Endothelial cell (in vitro differentiated cells): ENCODE measurements around the gene ZNF598. TPM values are rescaled to one million over a fixed set of nuclear protein-coding genes. Genes with fewer than 3 reads are reported as not detected.

Experiments
- DNase-seq: peaks from one replicate; pipeline ENCODE4 v3.0.0; 2021; ENCODE audit warnings: low spot score
- H3K27ac Mint-ChIP-seq: one replicate; pipeline ENCODE4 v1.8.0; 2021; ENCODE audit warnings: mixed read lengths, inconsistent platforms; ENCODE audit not compliant: unreplicated experiment
- H3K27me3 Mint-ChIP-seq: one replicate; pipeline ENCODE4 v1.8.0; 2021; ENCODE audit warnings: mild to moderate bottlenecking, moderate library complexity, mixed read lengths, inconsistent platforms; ENCODE audit not compliant: unreplicated experiment
- H3K36me3 Mint-ChIP-seq: one replicate; pipeline ENCODE4 v1.8.0; 2021; ENCODE audit warnings: mild to moderate bottlenecking, low read depth, mixed read lengths, inconsistent platforms; ENCODE audit not compliant: unreplicated experiment
- H3K4me1 Mint-ChIP-seq: one replicate; pipeline ENCODE4 v1.8.0; 2021; ENCODE audit warnings: mild to moderate bottlenecking, mixed read lengths, inconsistent platforms; ENCODE audit not compliant: unreplicated experiment
- H3K4me3 Mint-ChIP-seq: one replicate; pipeline ENCODE4 v1.8.0; 2021; ENCODE audit warnings: mild to moderate bottlenecking, mixed read lengths, inconsistent platforms; ENCODE audit not compliant: unreplicated experiment
- H3K9me3 Mint-ChIP-seq: one replicate; pipeline ENCODE4 v1.8.0; 2021; ENCODE audit warnings: mixed read lengths, inconsistent platforms; ENCODE audit not compliant: unreplicated experiment
- total RNA-seq: library from RNA; stranded (reverse); fragmentation: NEBNext Ultra II Directional; extraction: Animal tissue kit (Norgen Biotek cat#: 25700); gene quantifications from one replicate; pipeline ENCODE4 v1.2.1, GENCODE V29; 2021; ENCODE audit not compliant: unreplicated experiment
- TF ChIP-seq, protein P1 (sequence below): fragments of 200-600 bp; sonication (generic); IDR thresholded peaks from one replicate; pipeline ENCODE4 v1.5.0; 2021; ENCODE audit warnings: antibody characterized with exemption; ENCODE audit not compliant: unreplicated experiment

The ZNF598 gene
- total RNA-seq, 1 donor from 2014 or later = 34.4 TPM

DNA sequence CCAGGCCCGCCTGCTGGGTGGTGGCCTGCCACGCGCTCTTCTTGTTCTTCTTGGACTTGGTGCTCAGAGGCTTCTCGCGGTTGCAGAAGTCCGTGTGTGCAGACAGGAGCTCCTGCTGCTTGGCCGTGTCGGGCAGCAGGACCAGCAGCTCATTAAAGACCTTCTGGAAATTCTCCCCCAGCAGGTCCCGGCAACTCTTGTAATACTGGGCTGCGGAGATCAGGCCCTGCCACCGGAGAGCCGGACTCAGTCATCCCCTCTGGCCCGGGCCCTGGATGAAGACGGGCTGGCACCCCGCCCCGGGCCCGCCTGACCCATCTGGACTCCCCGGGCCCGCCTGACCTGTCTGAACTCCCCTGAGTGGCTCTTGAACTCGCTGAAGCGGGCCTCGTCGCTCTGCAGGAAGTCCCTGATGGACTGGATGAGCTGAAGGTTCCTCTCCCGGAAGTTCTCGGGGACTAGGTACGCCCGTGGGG, 11.2 kb downstream of the ZNF598 start:
- Mint-ChIP-seq H3K4me3 (no peak overlapping the region), H3K27me3 (peaks cover 9% of the 10 kb centered on the region), H3K4me1 (no peaks in the 10 kb centered on the region), H3K27ac (no peak overlapping the region), H3K36me3 (peaks cover 9% of the 10 kb centered on the region), H3K9me3 (no peaks in the 10 kb centered on the region)
- TF ChIP-seq, protein P1, sequence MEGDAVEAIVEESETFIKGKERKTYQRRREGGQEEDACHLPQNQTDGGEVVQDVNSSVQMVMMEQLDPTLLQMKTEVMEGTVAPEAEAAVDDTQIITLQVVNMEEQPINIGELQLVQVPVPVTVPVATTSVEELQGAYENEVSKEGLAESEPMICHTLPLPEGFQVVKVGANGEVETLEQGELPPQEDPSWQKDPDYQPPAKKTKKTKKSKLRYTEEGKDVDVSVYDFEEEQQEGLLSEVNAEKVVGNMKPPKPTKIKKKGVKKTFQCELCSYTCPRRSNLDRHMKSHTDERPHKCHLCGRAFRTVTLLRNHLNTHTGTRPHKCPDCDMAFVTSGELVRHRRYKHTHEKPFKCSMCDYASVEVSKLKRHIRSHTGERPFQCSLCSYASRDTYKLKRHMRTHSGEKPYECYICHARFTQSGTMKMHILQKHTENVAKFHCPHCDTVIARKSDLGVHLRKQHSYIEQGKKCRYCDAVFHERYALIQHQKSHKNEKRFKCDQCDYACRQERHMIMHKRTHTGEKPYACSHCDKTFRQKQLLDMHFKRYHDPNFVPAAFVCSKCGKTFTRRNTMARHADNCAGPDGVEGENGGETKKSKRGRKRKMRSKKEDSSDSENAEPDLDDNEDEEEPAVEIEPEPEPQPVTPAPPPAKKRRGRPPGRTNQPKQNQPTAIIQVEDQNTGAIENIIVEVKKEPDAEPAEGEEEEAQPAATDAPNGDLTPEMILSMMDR = no peak
- DNase-seq = no peak

DNA sequence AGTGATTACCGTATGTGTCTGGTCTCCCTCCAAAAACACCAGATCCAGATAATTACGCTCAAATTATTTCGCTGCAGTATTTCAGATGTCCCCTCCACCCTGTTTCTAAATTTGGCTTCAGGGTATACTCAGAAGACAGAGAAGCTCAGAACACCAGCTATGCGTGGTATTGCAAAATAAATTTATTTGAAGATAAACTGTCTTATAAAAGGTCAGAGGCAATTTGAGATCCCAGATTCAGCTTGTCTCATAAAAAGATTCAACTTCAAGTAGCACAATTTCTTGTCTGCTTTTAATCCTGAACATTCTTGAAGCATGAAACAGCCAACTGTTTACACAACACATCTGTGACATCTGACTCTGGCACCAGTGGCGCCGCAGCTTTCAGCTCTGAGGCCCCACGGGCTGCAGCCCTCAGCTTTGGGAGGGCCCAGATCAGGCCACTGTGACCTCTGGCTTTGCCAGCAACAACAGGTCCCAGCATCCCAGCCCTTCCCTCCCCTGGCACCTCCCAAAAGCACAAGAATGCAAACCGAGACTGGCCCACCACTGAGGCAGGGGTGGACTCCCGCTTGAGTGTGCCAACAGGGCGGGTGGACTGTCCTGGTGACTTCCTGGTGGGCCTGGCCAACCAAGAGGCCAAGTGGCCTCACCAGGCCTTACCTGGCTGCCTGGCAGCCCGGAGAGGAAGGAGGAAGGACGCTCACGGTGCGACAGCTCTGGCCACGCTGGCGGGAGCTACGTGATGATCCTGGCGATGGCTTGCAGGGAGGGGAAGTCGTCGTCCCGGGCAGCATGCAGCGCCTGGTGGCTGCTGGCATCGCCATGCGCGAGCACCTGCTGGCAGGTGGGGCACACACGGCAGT, 11.9 kb downstream of the ZNF598 start:
- Mint-ChIP-seq H3K4me1 (no peaks in the 10 kb centered on the region), H3K9me3 (no peaks in the 10 kb centered on the region), H3K27me3 (peaks cover 9% of the 10 kb centered on the region), H3K4me3 (peak overlapping the region; percentile 49), H3K36me3 (peaks cover 9% of the 10 kb centered on the region), H3K27ac (no peak overlapping the region)
- DNase-seq = no peak
- TF ChIP-seq, protein P1 = no peak

DNA sequence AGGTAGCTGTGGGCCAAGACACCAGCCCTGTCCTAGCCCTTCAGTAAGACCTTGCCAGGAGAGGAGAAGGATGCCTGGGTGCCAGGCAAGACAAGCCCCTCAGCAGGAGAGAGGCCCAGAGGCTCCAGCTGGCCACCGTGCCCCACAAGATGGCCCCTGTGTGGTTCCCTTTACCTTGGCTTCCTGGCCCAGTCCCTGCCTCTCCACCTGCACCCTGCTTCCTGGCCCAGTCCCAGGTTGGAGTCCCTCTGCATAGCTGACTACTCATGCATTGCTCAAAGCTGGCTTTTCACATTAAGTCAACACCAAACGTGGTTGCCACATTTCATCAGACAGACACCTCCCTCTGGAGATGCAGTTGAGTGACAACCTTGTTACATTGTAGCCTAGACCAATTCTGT, 15.9 kb downstream of the ZNF598 start:
- Mint-ChIP-seq H3K36me3 (peaks cover 9% of the 10 kb centered on the region), H3K4me1 (peaks cover 4% of the 10 kb centered on the region), H3K27me3 (peaks cover 13% of the 10 kb centered on the region), H3K27ac (peak overlapping the region; percentile 64), H3K4me3 (peak overlapping the region; percentile 31), H3K9me3 (no peaks in the 10 kb centered on the region)
- no peak for DNase-seq
- TF ChIP-seq, protein P1 = no peak

GRCh38 chr16:1992704-1993317, 16.8 kb downstream of the ZNF598 start:
- H3K4me3 Mint-ChIP-seq = no peak overlapping the region
- peaks cover 4% of the 10 kb centered on the region for H3K4me1 Mint-ChIP-seq
- peaks cover 9% of the 10 kb centered on the region for H3K36me3 Mint-ChIP-seq

More at GRCh38 chr16:1992704-1993317, 16.8 kb downstream of the ZNF598 start:
- peaks cover 20% of the 10 kb centered on the region for H3K27me3 Mint-ChIP-seq
- TF ChIP-seq, protein P1 = no peak
- no peak for DNase-seq
- H3K9me3 Mint-ChIP-seq = no peaks in the 10 kb centered on the region
- H3K27ac Mint-ChIP-seq = no peak overlapping the region
